ENCODE data around the gene TSSK2. TPM values are rescaled to one million over a fixed set of nuclear protein-coding genes. Genes with fewer than 3 reads are reported as not detected.

Gene TSSK2
- total and polyA plus RNA-seq, 11 donors = 0.04 to 0.19 (median 0.12) TPM; not detected in 8

DNA sequence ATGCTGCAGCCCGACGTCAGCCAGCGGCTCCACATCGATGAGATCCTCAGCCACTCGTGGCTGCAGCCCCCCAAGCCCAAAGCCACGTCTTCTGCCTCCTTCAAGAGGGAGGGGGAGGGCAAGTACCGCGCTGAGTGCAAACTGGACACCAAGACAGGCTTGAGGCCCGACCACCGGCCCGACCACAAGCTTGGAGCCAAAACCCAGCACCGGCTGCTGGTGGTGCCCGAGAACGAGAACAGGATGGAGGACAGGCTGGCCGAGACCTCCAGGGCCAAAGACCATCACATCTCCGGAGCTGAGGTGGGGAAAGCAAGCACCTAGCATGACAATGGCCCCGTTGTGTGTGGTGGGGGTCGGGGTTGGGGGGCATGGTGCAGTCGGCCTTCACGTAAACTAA lies 1.0 kb downstream of the TSSK2 start:
- ATAC-seq (no peak), DNase-seq (peak in 1 of 5 donors; percentile 54)
- Histone ChIP-seq H3K27ac (no peak overlapping the region), H3K9me3 (no peaks in the 10 kb centered on the region), H3K36me3 (peaks cover 0 to 52% (median 42%) of the 10 kb centered on the region in 9 donors), H3K4me3 (no peak overlapping the region), H3K27me3 (no peaks in the 10 kb centered on the region), H3K4me1 (no peaks in the 10 kb centered on the region)
- WGBS, 4 donors = 90 to 97% (median 96%) methylated on average over 20 of the region's 20 CpGs
- intact Hi-C loops (cut with DNase I) = no loop called here
- TF ChIP-seq, protein P1, sequence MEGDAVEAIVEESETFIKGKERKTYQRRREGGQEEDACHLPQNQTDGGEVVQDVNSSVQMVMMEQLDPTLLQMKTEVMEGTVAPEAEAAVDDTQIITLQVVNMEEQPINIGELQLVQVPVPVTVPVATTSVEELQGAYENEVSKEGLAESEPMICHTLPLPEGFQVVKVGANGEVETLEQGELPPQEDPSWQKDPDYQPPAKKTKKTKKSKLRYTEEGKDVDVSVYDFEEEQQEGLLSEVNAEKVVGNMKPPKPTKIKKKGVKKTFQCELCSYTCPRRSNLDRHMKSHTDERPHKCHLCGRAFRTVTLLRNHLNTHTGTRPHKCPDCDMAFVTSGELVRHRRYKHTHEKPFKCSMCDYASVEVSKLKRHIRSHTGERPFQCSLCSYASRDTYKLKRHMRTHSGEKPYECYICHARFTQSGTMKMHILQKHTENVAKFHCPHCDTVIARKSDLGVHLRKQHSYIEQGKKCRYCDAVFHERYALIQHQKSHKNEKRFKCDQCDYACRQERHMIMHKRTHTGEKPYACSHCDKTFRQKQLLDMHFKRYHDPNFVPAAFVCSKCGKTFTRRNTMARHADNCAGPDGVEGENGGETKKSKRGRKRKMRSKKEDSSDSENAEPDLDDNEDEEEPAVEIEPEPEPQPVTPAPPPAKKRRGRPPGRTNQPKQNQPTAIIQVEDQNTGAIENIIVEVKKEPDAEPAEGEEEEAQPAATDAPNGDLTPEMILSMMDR (IDR thresholded peaks at IDR 0.05) = no peak
- TF ChIP-seq POLR2A (IDR thresholded peaks at IDR 0.05) = no peak

DNA sequence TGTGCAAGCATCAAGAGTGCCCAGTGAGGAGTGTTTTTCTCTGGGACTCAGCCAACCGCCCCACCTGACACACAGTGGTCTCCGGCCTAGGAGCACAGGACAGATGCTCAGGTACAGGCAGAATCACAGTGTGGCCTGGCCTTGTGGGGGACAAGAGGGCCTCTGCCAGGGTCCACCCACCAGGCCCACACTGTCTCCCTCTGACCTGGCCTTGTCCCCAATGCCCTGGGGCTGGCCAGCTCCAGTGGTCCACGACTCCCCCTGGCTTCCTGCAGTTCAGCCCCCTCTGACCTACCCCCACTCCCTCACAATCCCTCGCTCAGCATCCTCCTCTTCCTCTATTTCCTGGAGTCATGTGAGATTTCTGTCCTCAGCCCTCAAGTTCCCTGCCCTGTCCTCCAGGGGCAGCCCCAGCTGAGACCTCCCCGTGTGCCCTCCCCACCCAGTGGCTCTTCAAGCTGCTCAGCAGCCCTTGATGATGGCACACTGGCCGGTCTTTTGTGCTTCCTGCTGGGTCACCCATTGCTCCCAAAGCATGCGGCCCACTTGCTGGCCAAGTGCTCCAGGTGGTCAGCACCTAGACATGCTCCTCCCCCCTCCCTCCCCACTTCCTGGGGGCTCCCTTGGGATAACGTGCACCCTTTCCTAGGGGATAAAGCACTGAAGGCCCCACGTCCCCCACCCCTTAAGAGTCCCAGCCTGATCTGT lies 1.7 kb downstream of the TSSK2 start:
- 88 to 90% (median 89%) methylated on average over 8 to 9 of the region's 9 CpGs for WGBS, 4 donors

DNA sequence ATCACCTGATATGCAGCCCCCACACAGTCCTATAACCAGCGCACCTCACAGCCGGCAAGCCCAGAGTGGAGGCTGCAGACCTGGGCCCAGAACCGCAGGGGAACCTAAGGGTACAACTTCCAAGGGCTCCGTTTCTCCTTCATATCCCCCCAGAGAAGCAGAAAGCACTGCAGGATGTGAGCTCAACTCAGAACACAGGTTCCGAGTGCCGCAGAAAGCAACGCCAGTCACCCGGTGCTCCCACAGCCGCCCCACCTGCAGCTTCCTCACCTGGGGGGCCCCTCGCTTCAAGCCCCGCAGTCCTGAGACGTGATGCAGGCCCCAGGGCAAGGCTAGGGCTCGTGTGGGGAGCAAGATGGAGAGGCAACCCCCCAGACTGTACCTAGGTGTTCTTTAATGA lies 2.5 kb downstream of the TSSK2 start:
- ATAC-seq (no peak), DNase-seq (peak in 1 of 5 donors; percentile 33)
- WGBS, 4 donors = 93 to 97% (median 96%) methylated on average over 12 to 13 of the region's 13 CpGs
- Histone ChIP-seq H3K27me3 (no peaks in the 10 kb centered on the region), H3K4me1 (no peaks in the 10 kb centered on the region), H3K4me3 (no peak overlapping the region), H3K9me3 (no peaks in the 10 kb centered on the region), H3K36me3 (peaks cover 0 to 66% (median 57%) of the 10 kb centered on the region in 9 donors), H3K27ac (no peak overlapping the region)
- TF ChIP-seq, protein P1 (IDR thresholded peaks at IDR 0.05) = no peak
- TF ChIP-seq POLR2A (IDR thresholded peaks at IDR 0.05) = no peak
- intact Hi-C loops (cut with DNase I) = no loop called here

More for the DNA sequence above, 1.7 kb downstream of the TSSK2 start:
- intact Hi-C loops (cut with DNase I) = no loop called here
- Histone ChIP-seq H3K4me1 (no peaks in the 10 kb centered on the region), H3K36me3 (peaks cover 0 to 59% (median 49%) of the 10 kb centered on the region in 9 donors), H3K27ac (no peak overlapping the region), H3K9me3 (no peaks in the 10 kb centered on the region), H3K27me3 (no peaks in the 10 kb centered on the region), H3K4me3 (no peak overlapping the region)
- no peak for TF ChIP-seq POLR2A (IDR thresholded peaks at IDR 0.05)
- TF ChIP-seq, protein P1 (IDR thresholded peaks at IDR 0.05) = no peak
- peak in 2 of 5 donors; percentile 6 to 42 for DNase-seq
- ATAC-seq = no peak

DNA sequence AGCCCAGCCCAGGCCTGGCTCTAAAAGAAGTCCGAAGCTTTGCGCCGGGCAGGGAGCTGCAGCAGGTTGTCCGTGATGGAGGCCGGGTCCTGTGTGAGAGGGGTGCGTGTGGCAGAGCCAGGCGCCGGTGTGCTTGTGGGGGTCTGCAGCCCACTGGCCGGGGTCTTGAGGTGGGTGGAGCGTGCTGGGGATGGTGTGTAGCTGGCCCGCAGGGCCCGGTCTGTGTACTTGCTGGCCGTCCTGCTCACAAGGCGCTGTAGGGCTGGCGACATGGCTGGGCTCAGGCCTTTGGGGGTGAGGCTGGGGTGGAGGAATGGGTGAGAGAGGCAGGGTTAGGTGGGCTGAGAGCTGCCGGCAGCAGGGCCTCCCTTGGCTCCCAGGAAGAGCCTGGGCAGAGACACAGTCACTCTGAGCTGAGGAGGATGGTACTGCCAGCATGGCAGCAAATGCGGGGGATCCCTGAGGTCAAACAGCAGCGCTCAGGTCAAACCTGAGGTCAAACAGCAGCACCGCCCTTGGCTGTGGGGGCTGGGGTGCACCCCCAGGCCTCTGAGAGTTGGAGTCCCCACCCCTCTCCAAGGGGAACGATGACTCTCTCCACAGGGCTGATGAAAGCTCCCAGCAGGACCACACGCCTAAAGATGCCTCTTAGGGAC lies 3.2 kb downstream of the TSSK2 start:
- Histone ChIP-seq H3K4me3 (no peak overlapping the region), H3K27me3 (no peaks in the 10 kb centered on the region), H3K27ac (no peak overlapping the region), H3K36me3 (peaks cover 0 to 74% (median 64%) of the 10 kb centered on the region in 9 donors), H3K9me3 (no peaks in the 10 kb centered on the region), H3K4me1 (no peaks in the 10 kb centered on the region)
- 93 to 97% (median 94%) methylated on average over 21 of the region's 21 CpGs for WGBS, 4 donors
- no peak for TF ChIP-seq POLR2A (IDR thresholded peaks at IDR 0.05)
- TF ChIP-seq, protein P1 (IDR thresholded peaks at IDR 0.05) = no peak
- intact Hi-C loops (cut with DNase I) = no loop called here
- peak in 1 of 5 donors; percentile 60 for DNase-seq
- no peak for ATAC-seq

Data from heart left ventricle (tissue), 16 donors.